Aorta (tissue), 5 donors: ENCODE results near the gene UBAC2. TPM values are rescaled to one million over a fixed set of nuclear protein-coding genes. Genes with fewer than 3 reads are reported as not detected.

ENCODE experiments used
- ATAC-seq: fragments of 200-7000 bp; cut with Tn5 transposase; one replicate; pipeline ENCODE4 v1.9.1; 2022; ENCODE audit warnings: moderate library complexity; ENCODE audit not compliant: low FRiP score
- DNase-seq, 2 donors: peaks; one replicate each; pipeline ENCODE4 v3.0.0-alpha.2; 2020
- H3K27ac ChIP-seq, 2 donors: one replicate each; pipeline ENCODE4 v1.5.1; 2013; ENCODE audit warnings: low read length in 2 of 2, mild to moderate bottlenecking in 2 of 2, moderate library complexity in 2 of 2, control low read depth in 1 of 2, inconsistent platforms in 1 of 2, low read depth in 1 of 2
- H3K27me3 ChIP-seq, 2 donors: one replicate each; pipeline ENCODE4 v1.6.1; 2013; ENCODE audit warnings: control low read depth in 1 of 2, low read length in 1 of 2, mild to moderate bottlenecking in 1 of 2, moderate library complexity in 1 of 2; ENCODE audit not compliant: insufficient read depth in 2 of 2, control insufficient read depth in 1 of 2
- H3K36me3 ChIP-seq, 2 donors: one replicate each; pipeline ENCODE4 v1.6.1; 2013; ENCODE audit warnings: control low read depth in 1 of 2, low read length in 1 of 2, mild to moderate bottlenecking in 1 of 2; ENCODE audit not compliant: insufficient read depth in 2 of 2, control insufficient read depth in 1 of 2
- H3K4me1 ChIP-seq, 2 donors: one replicate each; pipeline ENCODE4 v1.6.1; 2013; ENCODE audit warnings: low read length in 2 of 2, control low read depth in 1 of 2, mild to moderate bottlenecking in 1 of 2, moderate library complexity in 1 of 2; ENCODE audit not compliant: insufficient read depth in 2 of 2, control insufficient read depth in 1 of 2
- H3K4me3 ChIP-seq, 2 donors: one replicate each; pipeline ENCODE4 v1.5.1; 2013; ENCODE audit warnings: low read length in 2 of 2, control low read depth in 1 of 2, mild to moderate bottlenecking in 1 of 2
- H3K9me3 ChIP-seq: one replicate; pipeline ENCODE4 v1.6.1; 2013; ENCODE audit warnings: mild to moderate bottlenecking, low read length; ENCODE audit not compliant: control insufficient read depth
- WGBS, 2 donors: extraction: QIAGEN DNeasy Blood & Tissue Kit; methylation state at CpG; one replicate each; pipeline ENCODE4 v1.1.7; 2013; 5-methylcytosine and 5-hydroxymethylcytosine counted together
- intact Hi-C, 2 donors: fragments of 100-400 bp; cut with DNase I; formaldehyde crosslinking; loops; one replicate each; pipeline versions ENCODE4 v1.14.2 to v1.15.0; 2022
- polyA plus RNA-seq, 2 donors: library from polyadenylated mRNA; stranded (reverse); fragments of 200-250 nt; gene quantifications; one replicate each; pipeline ENCODE4 v1.2.3, GENCODE V29; 2013
- total RNA-seq, 2 donors: library from RNA; stranded (reverse); fragmentation: NEBNext Ultra II Directional; extraction: Animal tissue kit (Norgen Biotek cat#: 25700); gene quantifications; one replicate each; pipeline ENCODE4 v1.2.1, GENCODE V29; 2021
- donor health status: healthy with polysubstance abuse.
- donor health status: Bipolar disorder and iron deficiency.
- donor health status: DM: no; HTN: no; CAD: no.
- donor health status: DM: no; HTN: no; CAD: no.
- donor health status: DM: yes; HTN: yes; CAD: no.

Gene UBAC2
- total and polyA plus RNA-seq, 4 donors = 44.4 to 54.2 (median 48.5) TPM

GRCh38 chr13:99217461-99218110 is 16.9 kb downstream of the UBAC2 start:
- no peak for DNase-seq
- H3K4me1 ChIP-seq = no peaks in the 10 kb centered on the region
- ATAC-seq = no peak

GRCh38 chr13:99218126-99218525 is 17.5 kb downstream of the UBAC2 start:
- no peaks in the 10 kb centered on the region for H3K4me1 ChIP-seq
- intact Hi-C loops = no loop called here

More at GRCh38 chr13:99217461-99218110, 16.9 kb downstream of the UBAC2 start:
- Histone ChIP-seq H3K27me3 (no peaks in the 10 kb centered on the region), H3K36me3 (peaks cover 0 to 2% of the 10 kb centered on the region in 2 donors), H3K4me3 (no peak overlapping the region), H3K27ac (no peak overlapping the region), H3K9me3 (no peaks in the 10 kb centered on the region)
- 72 to 80% methylated on average over 20 of the region's 20 CpGs for WGBS, 2 donors
- intact Hi-C loops = no loop called here

GRCh38 chr13:99218545-99218944 is 17.9 kb downstream of the UBAC2 start:
- no peak overlapping the region for H3K4me3 ChIP-seq
- intact Hi-C loops = no loop called here
- H3K9me3 ChIP-seq = no peaks in the 10 kb centered on the region
- H3K36me3 ChIP-seq = peaks cover 0 to 2% of the 10 kb centered on the region in 2 donors
- no peaks in the 10 kb centered on the region for H3K4me1 ChIP-seq
- no peak for DNase-seq
- 6 to 11% methylated on average over 6 of the region's 6 CpGs for WGBS, 2 donors
- ATAC-seq = no peak
- no peak overlapping the region for H3K27ac ChIP-seq
- H3K27me3 ChIP-seq = no peaks in the 10 kb centered on the region

More at GRCh38 chr13:99218126-99218525, 17.5 kb downstream of the UBAC2 start:
- H3K27me3 ChIP-seq = no peaks in the 10 kb centered on the region
- no peaks in the 10 kb centered on the region for H3K9me3 ChIP-seq
- no peak overlapping the region for H3K4me3 ChIP-seq
- peaks cover 0 to 2% of the 10 kb centered on the region in 2 donors for H3K36me3 ChIP-seq
- no peak overlapping the region for H3K27ac ChIP-seq
- DNase-seq (no peak), ATAC-seq (no peak)

GRCh38 chr13:99218969-99219368 is 18.3 kb downstream of the UBAC2 start:
- 93 to 94% methylated on average over 2 of the region's 2 CpGs for WGBS, 2 donors

GRCh38 chr13:99220199-99220935 is 19.7 kb downstream of the UBAC2 start:
- intact Hi-C loops = no loop called here
- no peak overlapping the region for H3K27ac ChIP-seq
- 45 to 49% methylated on average over 6 of the region's 6 CpGs for WGBS, 2 donors
- DNase-seq (no peak), ATAC-seq (no peak)
- H3K36me3 ChIP-seq = peaks cover 0 to 2% of the 10 kb centered on the region in 2 donors
- no peaks in the 10 kb centered on the region for H3K27me3 ChIP-seq
- H3K9me3 ChIP-seq = no peaks in the 10 kb centered on the region
- no peak overlapping the region for H3K4me3 ChIP-seq
- no peaks in the 10 kb centered on the region for H3K4me1 ChIP-seq

More at GRCh38 chr13:99218969-99219368, 18.3 kb downstream of the UBAC2 start:
- Histone ChIP-seq H3K27ac (no peak overlapping the region), H3K4me1 (no peaks in the 10 kb centered on the region), H3K36me3 (peaks cover 0 to 2% of the 10 kb centered on the region in 2 donors), H3K4me3 (no peak overlapping the region), H3K9me3 (no peaks in the 10 kb centered on the region), H3K27me3 (no peaks in the 10 kb centered on the region)
- DNase-seq = no peak
- intact Hi-C loops = no loop called here
- ATAC-seq = no peak

- ATAC-seq (no peak), DNase-seq (no peak)
- WGBS, 2 donors = 96 to 97% methylated on average over 8 of the region's 8 CpGs
Measured at GRCh38 chr13:99221567-99222239, 21.0 kb downstream of the UBAC2 start.

GRCh38 chr13:99223587-99223986 is 22.9 kb downstream of the UBAC2 start:
- WGBS, 2 donors = 87 to 88% methylated on average over 1 of the region's 1 CpG
- intact Hi-C loops = no loop called here

More at GRCh38 chr13:99221567-99222239, 21.0 kb downstream of the UBAC2 start:
- H3K36me3 ChIP-seq = peaks cover 0 to 2% of the 10 kb centered on the region in 2 donors
- H3K27me3 ChIP-seq = no peaks in the 10 kb centered on the region
- H3K4me1 ChIP-seq = peaks cover 5% of the 10 kb centered on the region in 2 donors
- H3K4me3 ChIP-seq = no peak overlapping the region
- intact Hi-C loops = no loop called here
- no peaks in the 10 kb centered on the region for H3K9me3 ChIP-seq
- no peak overlapping the region for H3K27ac ChIP-seq

GRCh38 chr13:99224021-99224420 is 23.4 kb downstream of the UBAC2 start:
- peaks cover 5 to 7% of the 10 kb centered on the region in 2 donors for H3K4me1 ChIP-seq
- no peaks in the 10 kb centered on the region for H3K27me3 ChIP-seq
- H3K27ac ChIP-seq = no peak overlapping the region
- H3K4me3 ChIP-seq = no peak overlapping the region
- WGBS, 2 donors = 70 to 87% methylated on average over 2 of the region's 2 CpGs
- no peak for ATAC-seq
- peaks cover 0 to 2% of the 10 kb centered on the region in 2 donors for H3K36me3 ChIP-seq
- no peaks in the 10 kb centered on the region for H3K9me3 ChIP-seq
- intact Hi-C loops = no loop called here
- no peak for DNase-seq

More at GRCh38 chr13:99223587-99223986, 22.9 kb downstream of the UBAC2 start:
- Histone ChIP-seq H3K36me3 (peaks cover 0 to 2% of the 10 kb centered on the region in 2 donors), H3K9me3 (no peaks in the 10 kb centered on the region), H3K27ac (no peak overlapping the region), H3K4me3 (no peak overlapping the region), H3K4me1 (peaks cover 5 to 7% of the 10 kb centered on the region in 2 donors), H3K27me3 (no peaks in the 10 kb centered on the region)
- ATAC-seq (no peak), DNase-seq (no peak)
